Measurements from ENCODE around the gene TFEB.

Gene TFEB

DNA sequence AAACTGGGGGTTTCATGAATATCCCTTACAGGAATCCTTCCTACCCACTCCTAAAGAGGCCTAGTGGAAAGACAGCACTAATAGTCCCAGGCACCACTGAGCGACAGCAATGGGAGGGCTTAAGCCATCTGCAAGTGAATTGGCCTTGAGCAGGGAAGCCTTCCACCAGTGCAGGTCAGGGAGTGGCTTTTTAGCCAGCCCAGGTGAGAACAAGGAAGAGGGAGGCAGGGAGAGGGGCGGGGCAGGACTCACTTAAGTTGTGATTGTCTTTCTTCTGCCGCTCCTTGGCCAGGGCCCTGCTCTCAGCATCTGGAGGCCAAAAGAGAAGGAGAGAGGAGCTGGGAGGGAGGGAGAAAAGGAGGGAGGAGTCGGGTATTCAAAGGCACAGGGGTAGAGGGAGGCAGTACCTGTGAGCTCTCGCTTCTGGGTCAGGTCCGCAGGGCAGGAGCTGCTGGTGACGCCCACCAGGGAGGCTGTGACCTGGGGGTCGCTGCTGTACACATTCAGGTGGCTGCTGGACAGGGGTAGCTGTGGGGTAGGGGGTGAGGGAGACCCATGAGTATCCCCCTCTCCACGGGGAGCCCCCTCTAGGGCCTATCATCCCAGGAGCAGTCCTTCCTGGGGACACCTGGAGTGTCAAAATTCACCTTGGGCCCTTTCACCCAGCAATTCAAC is 47.8 kb downstream of the TFEB start:
- no peak for DNase-seq

DNA sequence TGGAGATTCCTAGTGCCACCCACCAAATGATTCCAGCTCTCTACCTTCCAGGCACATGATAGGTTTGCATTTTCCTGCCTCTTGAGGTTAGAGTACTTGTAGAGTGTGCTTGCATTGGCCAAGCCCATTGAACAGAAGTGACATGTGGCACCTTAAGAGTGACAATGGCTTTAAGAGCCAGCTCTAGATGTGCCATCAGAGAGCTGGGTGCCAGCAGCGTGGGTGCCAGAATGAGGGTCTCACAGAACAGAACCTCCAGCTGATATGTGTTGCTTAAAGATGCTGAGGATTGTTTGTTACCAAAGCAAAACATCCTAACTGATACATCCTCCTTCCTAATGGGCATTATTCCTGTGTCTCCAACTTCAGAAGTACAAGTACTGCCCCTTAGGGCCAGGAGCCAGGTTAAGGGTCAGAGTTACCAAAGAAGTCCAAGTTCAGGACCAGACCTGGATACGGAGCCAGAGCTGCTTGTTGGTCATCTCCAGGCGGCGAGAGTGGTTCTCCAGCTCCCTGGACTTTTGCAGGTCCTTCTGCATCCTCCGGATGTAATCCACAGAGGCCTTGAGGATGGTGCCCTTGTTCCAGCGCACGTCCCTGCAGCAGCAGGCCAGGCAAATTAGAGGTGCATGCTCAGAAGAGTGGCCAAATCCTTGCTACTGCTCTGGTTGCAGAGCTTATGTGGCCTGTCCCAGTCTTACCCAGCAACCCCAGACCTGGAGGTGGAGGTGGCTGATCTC is 49.6 kb downstream of the TFEB start:
- no peak for DNase-seq

DNA sequence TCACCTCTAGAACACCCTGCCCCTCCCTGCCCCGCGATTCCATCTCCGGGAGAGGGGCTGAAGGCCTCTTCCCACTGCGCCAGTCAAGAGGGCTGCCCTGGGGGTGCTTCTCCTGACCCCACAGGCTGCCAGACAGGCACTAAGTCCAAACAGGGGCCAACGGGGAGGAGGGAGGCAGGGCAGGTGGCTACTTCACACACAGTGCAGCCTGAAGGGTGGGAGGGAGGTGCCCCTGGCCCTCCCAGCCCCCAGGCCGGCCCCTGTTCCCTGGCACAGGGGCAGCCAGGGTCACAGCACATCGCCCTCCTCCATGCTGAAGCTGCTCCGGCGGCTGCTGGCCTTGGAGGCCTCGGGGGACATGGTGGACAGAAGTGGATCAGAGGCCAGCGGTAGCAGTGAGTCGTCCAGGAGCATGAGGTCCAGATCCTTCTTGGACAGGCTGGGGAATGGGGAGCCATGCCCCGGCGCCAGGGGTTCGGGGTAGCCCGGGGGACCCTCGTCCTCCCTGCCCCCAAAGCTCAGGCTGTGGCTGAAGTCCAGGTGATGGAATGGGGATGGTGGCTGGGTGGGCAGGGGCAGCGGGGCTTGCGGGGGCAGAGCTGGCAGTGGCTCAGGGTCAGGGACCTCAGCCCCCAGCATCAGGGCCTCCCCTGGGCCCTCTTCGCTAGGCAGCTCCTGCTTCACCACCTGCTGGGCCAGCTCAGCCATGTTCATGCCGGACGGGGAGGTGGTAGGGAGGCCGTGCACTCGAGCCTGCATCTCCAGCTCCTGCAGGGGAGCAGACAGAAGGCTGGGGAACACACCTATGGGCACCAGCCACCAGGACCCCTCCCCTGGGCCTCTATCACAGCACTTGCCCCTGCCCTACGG is 50.9 kb downstream of the TFEB start:
- no peak for DNase-seq

DNA sequence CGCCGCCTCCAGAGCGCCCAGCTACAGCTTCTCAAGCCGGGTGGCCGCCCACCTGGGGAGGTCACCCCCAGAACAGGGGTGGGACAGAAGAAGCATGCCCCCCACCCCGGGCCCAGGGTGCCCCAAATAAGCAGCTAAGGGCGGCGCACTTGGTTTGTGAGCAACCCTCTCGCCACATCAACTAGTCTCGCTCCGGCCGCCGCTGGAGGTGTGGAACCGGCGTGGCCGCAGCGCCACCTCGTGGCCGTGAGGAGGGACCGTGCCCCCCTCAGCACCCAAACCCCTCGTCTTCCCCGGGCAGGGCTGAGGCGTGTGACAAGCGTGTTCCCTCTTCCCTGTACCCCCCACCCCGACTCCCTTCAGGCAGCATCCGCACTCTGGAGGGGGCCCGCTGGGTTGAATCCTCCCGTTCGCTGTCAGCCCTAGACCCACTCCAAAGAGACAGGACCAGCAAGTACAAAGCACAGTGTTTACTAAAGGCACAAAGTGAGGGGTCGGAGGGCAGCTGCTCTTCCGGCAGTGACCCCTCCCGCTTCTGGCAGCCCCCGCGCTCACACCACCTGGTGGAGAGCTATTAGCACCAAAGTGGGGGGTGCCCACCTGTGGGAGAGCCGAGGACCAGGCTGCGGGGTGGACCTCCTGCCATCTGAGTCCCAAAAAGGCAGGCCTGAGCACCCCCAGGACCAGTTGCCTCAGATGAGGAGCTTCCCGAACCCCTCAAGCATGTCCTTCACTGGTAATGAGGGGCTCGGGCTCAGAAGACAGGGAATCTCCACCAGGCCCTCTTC is 51.7 kb downstream of the TFEB start:
- peak; percentile 79 for DNase-seq

DNA sequence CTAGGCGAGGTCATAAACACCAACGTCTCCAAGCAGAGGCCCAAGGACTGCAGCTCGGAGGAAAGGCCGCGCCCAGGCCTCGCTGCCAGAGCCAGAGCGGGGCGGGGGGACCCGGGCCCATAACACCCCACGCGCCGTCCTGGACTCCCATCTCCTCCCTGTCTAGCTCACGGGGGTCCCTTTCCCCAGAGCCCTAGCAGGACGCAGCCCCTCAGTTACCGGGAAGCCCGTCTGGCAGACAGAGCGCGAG is 52.2 kb downstream of the TFEB start:
- no peak for DNase-seq

DNA sequence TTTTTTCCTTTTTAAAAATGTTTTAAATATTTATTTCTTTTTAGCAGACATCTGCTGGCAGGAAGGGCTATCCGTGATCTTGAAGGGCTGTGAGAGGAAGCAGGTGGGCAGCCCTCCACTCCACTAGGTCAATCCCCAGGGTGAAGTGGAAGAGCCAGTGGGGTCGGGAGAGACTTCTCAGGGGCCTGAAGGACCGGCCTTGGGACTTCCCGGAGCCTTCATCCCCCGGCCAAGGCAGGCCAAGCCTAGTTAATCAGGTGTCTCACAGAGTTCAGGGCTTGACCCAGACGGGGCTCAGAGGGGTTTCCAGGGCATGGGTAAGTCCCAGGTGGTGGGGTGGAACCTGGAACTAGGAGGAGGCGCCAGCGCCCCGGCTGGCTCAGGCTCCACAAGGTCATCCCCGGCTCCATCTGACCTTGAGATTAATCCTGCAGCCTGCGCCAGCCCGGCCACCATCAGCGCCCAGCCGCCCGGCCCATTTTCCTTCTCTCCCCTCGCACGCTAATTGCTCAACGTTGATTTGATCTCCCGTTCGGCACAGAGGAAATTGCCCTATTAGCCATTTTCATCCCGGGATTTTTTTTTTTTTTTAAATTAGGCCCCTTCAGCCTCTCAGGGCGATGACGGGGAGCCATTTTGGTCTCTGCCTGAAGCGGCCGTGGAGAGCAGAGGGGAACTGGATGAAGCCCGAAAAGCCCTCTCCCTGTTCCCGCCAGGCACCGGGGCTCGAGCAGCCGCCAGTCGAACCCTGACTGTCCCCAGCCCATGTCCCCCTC is 52.7 kb downstream of the TFEB start:
- no peak for DNase-seq

DNA sequence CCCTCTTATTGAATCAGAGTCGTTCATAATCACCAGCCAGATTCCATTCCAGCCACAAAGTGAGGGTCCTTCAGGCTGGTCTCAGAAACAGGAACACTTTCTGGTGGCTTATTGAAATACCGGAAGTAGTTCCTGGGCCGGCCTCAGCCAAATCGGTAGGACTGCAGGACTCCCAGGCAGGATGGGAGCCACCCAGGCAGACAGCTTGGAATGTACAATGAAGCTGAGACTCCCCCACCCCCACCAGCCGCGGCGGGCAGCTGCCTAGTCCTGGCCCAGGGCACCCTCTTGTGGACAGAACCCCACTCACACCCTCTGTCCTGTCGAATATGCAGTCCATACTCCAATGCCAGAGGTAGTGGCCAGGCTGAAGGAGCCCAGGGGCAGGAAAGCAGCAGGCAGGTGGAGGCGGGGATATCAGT is 53.3 kb downstream of the TFEB start:
- peak; percentile 81 for DNase-seq

DNA sequence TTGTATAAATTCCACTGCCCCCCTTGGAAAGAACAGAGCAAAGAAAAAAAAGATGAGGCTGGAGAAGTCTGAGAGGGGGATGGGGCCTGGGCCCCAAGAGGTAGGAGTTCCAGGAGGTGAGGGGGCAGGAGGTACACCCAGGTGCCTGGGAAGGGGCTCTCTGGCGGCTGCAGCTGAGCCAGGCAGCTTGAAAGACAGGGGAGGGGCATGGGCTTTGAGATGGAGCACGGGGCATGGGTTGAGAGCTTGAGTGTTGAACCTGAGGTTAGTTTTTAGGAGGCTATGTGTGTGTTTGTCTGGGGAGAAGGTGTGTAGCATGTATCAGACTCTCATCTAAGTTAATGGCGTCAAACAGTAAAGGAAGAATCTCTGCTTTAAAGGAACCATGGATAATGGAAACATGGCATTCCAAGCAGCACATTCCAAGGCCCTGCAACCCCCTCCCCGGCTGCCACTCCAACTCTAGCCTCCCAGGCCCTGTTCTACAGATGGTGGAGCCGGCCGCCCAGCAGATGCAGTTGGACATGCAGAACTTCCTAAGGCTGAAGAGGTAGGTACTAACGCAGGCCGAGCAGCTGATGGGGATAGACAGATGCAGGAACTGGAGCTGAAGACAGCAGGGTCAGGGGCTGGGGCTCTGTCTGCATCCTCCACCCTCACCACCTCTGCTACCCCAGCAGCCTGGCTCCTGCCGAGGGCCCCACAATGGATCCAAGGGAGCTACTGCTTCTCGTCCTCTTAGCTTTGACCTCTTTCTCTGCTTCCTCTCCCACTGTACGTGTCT is 55.0 kb downstream of the TFEB start:
- DNase-seq: no peak

DNA sequence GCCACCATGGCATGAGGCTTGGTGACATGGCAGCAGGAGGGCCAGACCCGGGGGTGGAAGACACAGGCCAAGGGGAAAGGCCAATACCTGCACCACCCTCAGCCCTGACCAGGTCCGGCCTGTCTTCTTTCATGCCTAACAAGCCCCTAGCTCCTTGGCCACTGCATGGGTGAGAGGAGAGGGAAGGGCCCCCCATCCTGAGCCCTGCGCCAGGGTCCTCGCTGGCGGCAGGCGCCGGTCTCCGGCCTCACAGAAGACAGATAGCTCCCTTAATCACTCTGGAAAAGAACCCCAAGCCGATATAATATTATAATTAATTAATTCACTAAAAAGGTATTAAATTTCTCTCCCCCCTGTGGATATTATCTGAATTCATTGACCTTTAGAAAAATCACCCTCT is 55.7 kb downstream of the TFEB start:
- no peak for DNase-seq

DNA sequence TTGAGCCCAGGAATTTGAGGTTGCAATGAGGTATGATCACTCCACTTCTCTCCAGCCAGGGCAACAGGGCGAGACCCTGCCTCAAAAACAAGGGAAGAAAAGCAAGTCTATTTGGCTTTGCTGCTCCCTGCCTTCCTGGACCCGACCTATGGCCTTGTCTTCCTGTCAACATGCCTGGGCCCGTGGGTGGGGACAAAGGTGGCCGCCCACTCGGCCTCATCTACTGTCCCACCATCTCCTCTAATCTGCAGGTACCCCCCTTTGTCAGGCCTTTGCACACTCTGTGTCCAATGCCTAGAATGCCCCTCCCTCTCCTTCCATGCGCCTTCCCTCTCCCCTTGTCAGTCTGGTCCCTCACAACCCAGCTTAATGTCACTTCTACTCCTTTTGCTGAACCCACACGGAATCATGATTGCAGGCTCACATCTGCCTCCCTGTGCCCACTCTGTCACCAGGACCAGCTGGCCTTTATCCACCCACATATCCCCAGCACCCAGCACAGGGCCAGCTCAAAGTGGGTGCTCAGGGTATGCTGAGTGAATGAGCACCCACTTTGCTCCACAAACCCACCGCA is 56.8 kb downstream of the TFEB start:
- no peak for DNase-seq

DNA sequence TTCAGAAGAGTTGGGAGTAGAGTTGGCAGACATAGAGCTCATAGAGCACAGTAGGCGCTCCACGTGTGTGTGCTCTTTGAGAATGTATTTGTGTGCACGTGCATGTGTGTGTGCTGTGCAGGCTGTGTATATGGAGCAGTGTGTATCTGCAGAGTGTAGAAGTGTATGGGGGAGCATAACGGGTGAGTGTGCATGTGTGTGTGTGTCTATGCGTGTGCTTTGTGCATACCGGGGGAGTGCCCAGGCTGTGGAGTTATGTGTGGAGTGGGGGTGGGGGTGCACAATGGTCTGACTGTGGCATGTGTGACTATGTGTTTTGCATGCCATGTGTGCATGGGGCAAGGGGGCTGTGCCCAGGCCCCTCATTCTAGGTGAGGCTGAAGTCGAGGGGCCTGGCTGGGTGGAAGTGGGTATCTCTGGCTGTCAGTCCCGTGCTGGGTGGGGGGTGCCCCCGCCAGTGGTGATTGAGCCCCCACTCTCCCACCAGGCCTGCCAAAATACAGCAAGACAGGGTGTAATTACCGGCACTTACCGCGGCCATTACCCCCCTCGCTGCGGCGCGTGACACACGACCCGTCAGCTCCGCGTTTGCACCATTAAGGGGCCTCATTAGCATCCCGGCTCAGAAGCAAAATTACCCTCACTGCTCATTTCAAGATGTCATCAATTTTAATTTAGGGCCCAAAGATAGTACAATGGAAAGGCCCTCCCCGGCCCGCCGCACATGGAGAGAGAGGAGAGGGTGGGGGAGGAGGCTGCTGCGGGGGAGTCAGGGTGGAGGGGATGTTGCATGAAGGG is 58.1 kb downstream of the TFEB start:
- no peak for DNase-seq

DNA sequence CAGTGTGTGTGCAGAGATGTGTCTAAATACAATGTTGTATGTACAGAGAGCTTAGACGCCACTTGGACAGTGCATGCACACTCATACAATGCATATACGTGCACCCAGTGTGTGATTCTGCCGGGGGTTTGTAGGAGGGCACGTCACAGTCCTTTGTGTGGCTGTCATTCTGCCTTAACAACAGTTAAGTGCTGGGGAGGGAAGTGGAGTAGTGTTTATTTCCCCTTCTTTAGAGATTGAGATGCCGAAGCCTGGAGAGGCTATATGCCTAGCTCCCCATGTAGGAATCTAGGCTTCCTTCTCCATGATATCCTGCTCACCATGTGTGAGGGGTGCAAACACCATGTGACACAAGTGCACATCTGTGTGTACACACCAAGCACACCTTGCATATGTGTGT is 59.0 kb downstream of the TFEB start:
- peak; percentile 22 for DNase-seq

DNA sequence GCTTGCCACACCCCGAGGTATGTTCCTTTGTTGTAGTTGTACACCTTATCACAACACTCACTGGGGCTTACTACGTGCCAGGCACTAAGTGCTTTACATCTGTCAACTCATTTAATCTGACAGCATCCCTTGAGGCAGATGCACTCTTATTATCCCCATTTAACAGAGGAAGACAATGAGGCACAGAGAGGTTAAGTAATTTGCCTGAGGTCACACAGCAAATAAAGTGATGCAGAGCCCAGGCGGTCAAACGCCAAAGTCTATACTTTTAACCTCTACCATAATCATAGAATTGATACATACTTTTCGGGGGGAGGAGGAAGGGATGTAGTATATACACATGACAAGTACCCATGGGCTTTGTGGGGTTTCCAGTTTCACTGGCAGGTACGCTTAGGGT is 59.4 kb downstream of the TFEB start:
- no peak for DNase-seq

DNA sequence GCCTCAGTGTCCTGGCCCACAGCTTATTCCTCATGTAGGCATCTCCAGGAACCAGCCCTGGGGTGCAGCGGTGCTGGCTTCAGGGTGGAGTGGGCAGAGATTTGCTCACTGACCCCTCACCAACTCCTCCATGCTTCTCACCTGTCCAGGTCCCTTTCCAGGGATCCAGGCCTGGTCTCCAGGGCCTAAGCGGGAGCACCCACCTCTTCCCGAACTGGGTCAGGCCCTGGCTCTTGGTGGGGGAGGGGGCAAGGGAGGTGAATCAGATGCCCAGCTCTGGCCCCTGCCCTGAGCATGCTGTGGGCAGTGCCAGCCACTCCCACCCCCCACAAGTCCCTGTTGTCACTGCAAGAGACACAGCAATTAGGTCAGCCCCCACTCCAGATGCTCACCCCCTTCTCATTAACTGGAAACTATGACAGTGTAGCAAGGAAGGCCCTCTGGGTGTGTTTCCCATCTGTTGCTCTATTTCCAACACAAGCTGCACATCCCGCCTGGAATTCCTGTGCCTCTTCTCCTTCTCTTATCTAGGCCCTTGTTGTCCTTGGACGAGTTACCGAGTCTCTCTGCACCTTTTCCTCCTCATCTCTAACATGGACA is 60.1 kb downstream of the TFEB start:
- no peak for DNase-seq

DNA sequence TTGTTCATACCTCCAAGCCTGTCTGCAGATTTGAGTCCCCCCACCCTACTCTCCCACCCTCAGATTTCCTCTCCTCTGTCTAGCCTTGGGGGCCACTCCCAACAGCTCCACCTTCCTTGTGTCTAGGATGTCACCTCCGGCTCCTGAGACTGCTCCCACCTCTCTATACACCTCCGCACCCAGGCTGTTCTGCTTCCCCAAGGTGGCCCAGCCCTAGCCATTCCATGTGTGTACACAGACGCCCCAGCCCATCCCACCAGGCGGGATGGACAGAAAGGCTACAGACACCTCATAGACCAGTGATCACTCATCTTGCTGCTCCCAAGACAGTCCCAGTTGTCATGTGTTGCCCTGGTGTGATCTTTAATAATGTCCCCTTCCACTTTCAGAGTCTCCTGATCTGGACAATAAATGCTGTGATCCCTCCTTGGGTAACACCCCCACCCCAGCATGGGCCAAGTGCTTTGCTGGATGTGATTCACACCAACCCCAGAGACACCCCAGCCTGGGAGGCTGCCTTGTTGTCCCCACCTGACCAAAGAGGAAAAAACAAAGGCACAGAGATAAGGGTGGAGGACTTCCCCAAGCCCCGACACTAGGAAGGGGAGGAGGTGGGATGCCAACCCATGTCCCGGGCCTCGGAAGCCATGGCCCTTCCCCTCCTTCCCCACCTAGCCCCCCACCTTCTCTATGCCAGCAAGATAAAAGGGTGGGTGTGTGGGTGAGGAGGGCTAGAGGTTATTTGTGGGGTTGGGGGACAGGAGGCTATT is 61.0 kb downstream of the TFEB start:
- no peak for DNase-seq

DNA sequence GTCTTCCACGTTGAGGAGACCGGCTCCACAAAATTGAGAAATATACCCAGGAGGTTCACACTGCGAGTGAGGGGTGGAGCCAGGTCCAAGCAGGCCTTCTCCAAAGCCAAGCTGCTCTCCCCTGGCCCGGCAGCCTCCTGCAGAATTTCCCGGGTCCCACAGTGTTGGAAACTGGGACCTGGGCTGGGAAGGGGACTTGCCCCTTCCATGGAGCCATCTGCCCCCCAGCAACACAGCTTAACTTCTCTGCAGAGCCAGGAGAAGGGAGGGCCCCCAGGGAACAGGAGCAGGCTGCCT is 61.8 kb downstream of the TFEB start:
- no peak for DNase-seq

DNA sequence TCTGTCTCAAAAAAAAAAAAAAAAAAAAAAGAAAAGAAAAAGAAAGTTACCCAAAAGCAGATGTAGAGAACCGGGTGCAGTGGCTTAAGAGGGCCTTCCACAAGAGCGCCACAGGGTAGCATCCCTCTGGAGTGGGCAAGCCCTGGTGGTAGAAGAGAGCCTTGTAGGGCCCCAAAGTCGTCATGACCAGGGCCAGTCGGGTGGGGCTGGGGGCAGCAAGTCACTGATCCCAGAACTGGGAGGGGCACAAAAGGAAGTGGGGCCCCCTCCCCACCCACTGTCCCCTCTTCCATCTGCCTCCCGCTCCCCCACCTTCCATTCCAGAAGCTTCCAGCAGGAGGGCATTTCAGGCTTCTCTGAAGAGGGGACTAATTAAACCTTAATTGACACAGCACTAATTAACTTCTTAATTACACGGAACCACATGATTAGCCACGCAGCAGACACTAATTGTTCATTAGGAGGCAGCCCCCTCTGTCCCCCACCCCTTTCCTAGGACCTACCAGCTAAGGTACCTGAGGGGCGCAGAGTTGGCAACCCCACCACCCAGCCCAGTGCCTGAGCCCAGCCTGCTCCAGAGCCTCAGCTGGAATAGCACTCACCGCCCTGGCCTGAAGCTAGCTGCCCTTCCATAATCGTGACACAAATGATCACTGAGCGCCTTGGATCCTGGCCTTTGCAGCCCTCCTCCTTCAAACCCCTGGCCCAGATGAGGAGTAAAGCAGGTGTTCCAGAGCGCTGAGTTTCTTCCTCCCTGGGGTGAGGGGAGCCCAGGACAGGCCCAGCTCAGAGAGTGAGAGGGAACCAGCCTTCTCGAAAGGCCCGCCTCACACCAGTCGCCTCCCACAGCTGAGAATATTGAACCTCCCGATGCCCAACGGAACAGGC is 62.3 kb downstream of the TFEB start:
- no peak for DNase-seq

DNA sequence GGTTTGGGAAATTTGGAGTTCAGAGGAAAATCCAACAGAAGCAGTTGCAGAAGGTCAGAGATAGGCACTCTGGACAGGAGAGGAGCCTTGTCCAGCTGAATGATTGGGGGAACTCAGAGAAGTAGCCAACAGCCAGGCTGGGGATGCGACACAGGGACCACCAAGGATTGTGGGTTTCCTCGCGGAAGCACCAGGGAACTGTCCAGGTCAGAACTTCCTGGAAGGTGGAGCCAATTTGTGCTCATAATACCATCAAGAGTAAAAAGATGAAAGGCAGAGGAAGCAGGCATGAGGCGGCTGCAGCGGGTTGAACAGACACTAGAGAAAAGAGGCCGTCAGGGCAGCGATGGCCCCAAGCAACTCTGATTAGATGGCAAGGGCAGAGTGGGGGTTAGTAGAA is 63.4 kb downstream of the TFEB start:
- DNase-seq: no peak

All from suppressor macrophage treated with lipopolysaccharide for 4 hours (primary cell).